ENCODE data around the gene CA4.
"Not testable (repeated sequence)": the region's sequence is repeated elsewhere in the genome, so short reads cannot be mapped to it uniquely, and the experiment has no call there.

DNA sequence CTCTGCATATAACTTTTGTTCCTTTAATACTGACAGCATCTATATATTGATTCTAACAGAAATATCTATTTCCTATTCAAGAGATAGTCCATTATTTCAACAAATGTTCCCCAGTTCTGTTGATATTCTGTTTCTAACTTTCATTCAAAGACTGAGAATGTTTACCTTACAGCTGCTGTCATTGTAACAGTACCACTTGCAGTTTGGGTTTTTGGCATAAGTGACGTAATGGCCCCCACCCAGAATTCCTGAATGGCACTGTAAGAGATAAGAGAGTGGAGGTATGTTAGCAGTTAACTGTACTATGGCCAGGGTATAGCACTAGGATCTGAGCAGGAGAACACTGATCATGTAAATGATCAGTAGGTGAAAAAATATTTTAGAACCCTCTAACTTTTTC lies 30.6 kb downstream of the CA4 start:
- TF ChIP-seq, protein P1, sequence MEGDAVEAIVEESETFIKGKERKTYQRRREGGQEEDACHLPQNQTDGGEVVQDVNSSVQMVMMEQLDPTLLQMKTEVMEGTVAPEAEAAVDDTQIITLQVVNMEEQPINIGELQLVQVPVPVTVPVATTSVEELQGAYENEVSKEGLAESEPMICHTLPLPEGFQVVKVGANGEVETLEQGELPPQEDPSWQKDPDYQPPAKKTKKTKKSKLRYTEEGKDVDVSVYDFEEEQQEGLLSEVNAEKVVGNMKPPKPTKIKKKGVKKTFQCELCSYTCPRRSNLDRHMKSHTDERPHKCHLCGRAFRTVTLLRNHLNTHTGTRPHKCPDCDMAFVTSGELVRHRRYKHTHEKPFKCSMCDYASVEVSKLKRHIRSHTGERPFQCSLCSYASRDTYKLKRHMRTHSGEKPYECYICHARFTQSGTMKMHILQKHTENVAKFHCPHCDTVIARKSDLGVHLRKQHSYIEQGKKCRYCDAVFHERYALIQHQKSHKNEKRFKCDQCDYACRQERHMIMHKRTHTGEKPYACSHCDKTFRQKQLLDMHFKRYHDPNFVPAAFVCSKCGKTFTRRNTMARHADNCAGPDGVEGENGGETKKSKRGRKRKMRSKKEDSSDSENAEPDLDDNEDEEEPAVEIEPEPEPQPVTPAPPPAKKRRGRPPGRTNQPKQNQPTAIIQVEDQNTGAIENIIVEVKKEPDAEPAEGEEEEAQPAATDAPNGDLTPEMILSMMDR (IDR thresholded peaks at IDR 0.05): not testable (repeated sequence)
- TF ChIP-seq EP300 (IDR thresholded peaks at IDR 0.05; ENCODE audit: low read depth): not testable (repeated sequence)
